ENCODE data around the gene PIK3R2. TPM values are rescaled to one million over a fixed set of nuclear protein-coding genes. Genes with fewer than 3 reads are reported as not detected.

PIK3R2 gene
- total and polyA plus RNA-seq, 2 of the 4 experiments (the other 2 are of a cell fraction), result 12.2 to 25.1 TPM

DNA sequence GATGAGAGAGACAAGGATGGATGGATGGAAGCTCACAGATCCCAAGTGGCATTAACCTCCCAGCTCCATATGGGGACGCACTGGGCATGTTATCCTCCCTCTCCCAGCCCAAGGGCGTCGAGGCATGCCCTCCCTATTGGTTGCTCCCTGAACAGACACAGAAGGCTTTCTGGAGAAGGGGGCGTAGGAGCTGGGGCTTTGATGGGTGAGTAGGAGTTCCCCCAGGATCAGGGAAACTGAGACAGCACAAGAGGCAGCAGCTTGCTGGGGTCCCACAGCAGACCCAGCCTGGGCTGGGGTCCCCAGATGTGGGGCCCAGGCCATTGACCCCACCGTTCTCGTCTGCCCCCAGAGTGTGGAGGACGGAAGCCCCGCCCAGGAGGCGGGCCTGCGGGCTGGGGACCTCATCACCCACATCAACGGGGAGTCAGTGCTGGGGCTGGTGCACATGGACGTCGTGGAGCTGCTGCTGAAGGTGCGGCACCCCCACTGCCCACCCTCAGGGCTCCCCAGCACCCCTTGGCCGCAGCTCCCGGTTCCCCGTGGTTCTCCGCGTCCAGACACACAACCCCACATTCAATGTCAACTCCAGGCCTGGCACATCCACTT lies 7.5 kb upstream of the PIK3R2 start:
- H2BK5ac ChIP-seq (ENCODE audit: low read depth, low read length, poor library complexity, severe bottlenecking), result no peak overlapping the region
- H2AK5ac ChIP-seq (ENCODE audit: low read depth, low read length), result no peak overlapping the region
- no peak overlapping the region for H4K5ac ChIP-seq (ENCODE audit: low read depth, low read length)
- dilution Hi-C loops (cut with HindIII; ENCODE audit: low sequenced_read_pairs, unreplicated experiment), result no loop called here
- H3K23ac ChIP-seq (ENCODE audit: low read depth, low read length), result no peak overlapping the region
- no peak overlapping the region for H3K4ac ChIP-seq (ENCODE audit: low read depth, low read length)
- ATAC-seq (ENCODE audit: low read depth), result no peak
- no peak overlapping the region for H2AFZ ChIP-seq (replicated peaks; ENCODE audit: low read length, poor library complexity)
- no peak overlapping the region for H2BK120ac ChIP-seq (ENCODE audit: low read depth, low read length)
- peaks cover 44% of the 10 kb centered on the region for H3K36me3 ChIP-seq (ENCODE audit: control insufficient read depth, insufficient read depth, low read length)
- H3K9me1 ChIP-seq (ENCODE audit: insufficient read depth, low read length), result no peaks in the 10 kb centered on the region
- no peaks in the 10 kb centered on the region for H4K20me1 ChIP-seq (ENCODE audit: insufficient read depth, low read length)
- H4K91ac ChIP-seq (ENCODE audit: insufficient read depth, low read depth, low read length), result no peak overlapping the region
- intact Hi-C loops (cut with micrococcal nuclease), result no loop called here
- ChIA-PET CTCF (no interaction called here), POLR2A (ENCODE audit: unreplicated experiment) (no interaction called here)
- in situ Hi-C loops (cut with MboI; ENCODE audit: low sequenced_read_pairs), result no loop called here
- no peaks in the 10 kb centered on the region for H3K4me1 ChIP-seq (ENCODE audit: control insufficient read depth, insufficient read depth, low read length)
- H3K14ac ChIP-seq (replicated peaks; ENCODE audit: low read depth, low read length), result no peak overlapping the region
- WGBS, 2 experiments (ENCODE audit: extremely low coverage in 2 of 2, insufficient read length in 1 of 2), result 94% methylated on average over 12 of the region's 19 CpGs; no CpG with 5 or more reads in 1 of the 2 experiments
- no peak overlapping the region for H3K4me3 ChIP-seq (ENCODE audit: insufficient read depth, low read depth, low read length)
- no peak for DNase-seq
- TF ChIP-seq FOS (IDR thresholded peaks at IDR 0.05; ENCODE audit: low read depth, low read length), result no peak
- TF ChIP-seq NFE2L2 (IDR thresholded peaks at IDR 0.05; ENCODE audit: low read depth, low read length), result no peak
- no peak for TF ChIP-seq POLR2A (IDR thresholded peaks at IDR 0.05; ENCODE audit: low read depth, low read length)
- no peak for TF ChIP-seq RAD21 (IDR thresholded peaks at IDR 0.05; ENCODE audit: low read length)
- no peak for TF ChIP-seq MAZ (IDR thresholded peaks at IDR 0.05; ENCODE audit: borderline replicate concordance, low read depth, low read length)
- TF ChIP-seq RCOR1 (IDR thresholded peaks at IDR 0.05; ENCODE audit: insufficient replicate concordance, low read length), result no peak
- no peak for TF ChIP-seq SMC3 (IDR thresholded peaks at IDR 0.05; ENCODE audit: low read depth, low read length)
- TF ChIP-seq, protein P1, sequence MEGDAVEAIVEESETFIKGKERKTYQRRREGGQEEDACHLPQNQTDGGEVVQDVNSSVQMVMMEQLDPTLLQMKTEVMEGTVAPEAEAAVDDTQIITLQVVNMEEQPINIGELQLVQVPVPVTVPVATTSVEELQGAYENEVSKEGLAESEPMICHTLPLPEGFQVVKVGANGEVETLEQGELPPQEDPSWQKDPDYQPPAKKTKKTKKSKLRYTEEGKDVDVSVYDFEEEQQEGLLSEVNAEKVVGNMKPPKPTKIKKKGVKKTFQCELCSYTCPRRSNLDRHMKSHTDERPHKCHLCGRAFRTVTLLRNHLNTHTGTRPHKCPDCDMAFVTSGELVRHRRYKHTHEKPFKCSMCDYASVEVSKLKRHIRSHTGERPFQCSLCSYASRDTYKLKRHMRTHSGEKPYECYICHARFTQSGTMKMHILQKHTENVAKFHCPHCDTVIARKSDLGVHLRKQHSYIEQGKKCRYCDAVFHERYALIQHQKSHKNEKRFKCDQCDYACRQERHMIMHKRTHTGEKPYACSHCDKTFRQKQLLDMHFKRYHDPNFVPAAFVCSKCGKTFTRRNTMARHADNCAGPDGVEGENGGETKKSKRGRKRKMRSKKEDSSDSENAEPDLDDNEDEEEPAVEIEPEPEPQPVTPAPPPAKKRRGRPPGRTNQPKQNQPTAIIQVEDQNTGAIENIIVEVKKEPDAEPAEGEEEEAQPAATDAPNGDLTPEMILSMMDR (conservative IDR thresholded peaks at IDR 0.05; ENCODE audit: low read depth, low read length), result no peak
- TF ChIP-seq CEBPB (IDR thresholded peaks at IDR 0.05; ENCODE audit: low read depth, low read length), result no peak
- no peak for TF ChIP-seq BHLHE40 (IDR thresholded peaks at IDR 0.05; ENCODE audit: low read depth, low read length)
- TF ChIP-seq, protein P2, sequence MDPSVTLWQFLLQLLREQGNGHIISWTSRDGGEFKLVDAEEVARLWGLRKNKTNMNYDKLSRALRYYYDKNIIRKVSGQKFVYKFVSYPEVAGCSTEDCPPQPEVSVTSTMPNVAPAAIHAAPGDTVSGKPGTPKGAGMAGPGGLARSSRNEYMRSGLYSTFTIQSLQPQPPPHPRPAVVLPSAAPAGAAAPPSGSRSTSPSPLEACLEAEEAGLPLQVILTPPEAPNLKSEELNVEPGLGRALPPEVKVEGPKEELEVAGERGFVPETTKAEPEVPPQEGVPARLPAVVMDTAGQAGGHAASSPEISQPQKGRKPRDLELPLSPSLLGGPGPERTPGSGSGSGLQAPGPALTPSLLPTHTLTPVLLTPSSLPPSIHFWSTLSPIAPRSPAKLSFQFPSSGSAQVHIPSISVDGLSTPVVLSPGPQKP (IDR thresholded peaks at IDR 0.05; ENCODE audit: borderline replicate concordance, low read depth, low read length), result no peak
- TF ChIP-seq, protein P3, sequence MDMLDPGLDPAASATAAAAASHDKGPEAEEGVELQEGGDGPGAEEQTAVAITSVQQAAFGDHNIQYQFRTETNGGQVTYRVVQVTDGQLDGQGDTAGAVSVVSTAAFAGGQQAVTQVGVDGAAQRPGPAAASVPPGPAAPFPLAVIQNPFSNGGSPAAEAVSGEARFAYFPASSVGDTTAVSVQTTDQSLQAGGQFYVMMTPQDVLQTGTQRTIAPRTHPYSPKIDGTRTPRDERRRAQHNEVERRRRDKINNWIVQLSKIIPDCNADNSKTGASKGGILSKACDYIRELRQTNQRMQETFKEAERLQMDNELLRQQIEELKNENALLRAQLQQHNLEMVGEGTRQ (IDR thresholded peaks at IDR 0.05; ENCODE audit: low read depth, low read length), result no peak
- no peak for TF ChIP-seq MXI1 (IDR thresholded peaks at IDR 0.05; ENCODE audit: borderline replicate concordance, low read depth, low read length)
- no peak for TF ChIP-seq CHD1 (IDR thresholded peaks at IDR 0.05; ENCODE audit: low read depth, low read length)
- no peak for TF ChIP-seq RFX5 (IDR thresholded peaks at IDR 0.05; ENCODE audit: low read depth, low read length)
- no peak overlapping the region for H3K4me2 ChIP-seq (ENCODE audit: low read depth, low read length)
- no peak overlapping the region for H3K56ac ChIP-seq (ENCODE audit: extremely low read depth, insufficient read depth, low read length)
- H2BK15ac ChIP-seq (ENCODE audit: low read depth, low read length), result no peak overlapping the region
- no peaks in the 10 kb centered on the region for H3K9me3 ChIP-seq (ENCODE audit: control insufficient read depth, insufficient read depth, low read length)
- no peaks in the 10 kb centered on the region for H3K27me3 ChIP-seq (ENCODE audit: control insufficient read depth, insufficient read depth, low read length)
- BruUV-seq (replicated peaks), result no TSS peak
- no peak overlapping the region for H2BK20ac ChIP-seq (ENCODE audit: low read depth, low read length)
- no peak overlapping the region for H3K18ac ChIP-seq (ENCODE audit: low read depth, low read length)
- no peaks in the 10 kb centered on the region for H3K79me1 ChIP-seq (ENCODE audit: low read depth in 1 of 2, low read length in 2 of 2)
- H4K8ac ChIP-seq (ENCODE audit: low read depth in 2 of 2, low read length in 2 of 2), result no peak overlapping the region
- H3K9ac ChIP-seq (ENCODE audit: low read depth, low read length), result no peak overlapping the region
- H3K27ac ChIP-seq (ENCODE audit: insufficient read depth, low read length), result no peak overlapping the region
- no peak overlapping the region for H2AK9ac ChIP-seq (replicated peaks; ENCODE audit: low read depth, low read length, poor library complexity)
